ENCODE data around the gene GREB1L. TPM values are rescaled to one million over a fixed set of nuclear protein-coding genes. Genes with fewer than 3 reads are reported as not detected.

GREB1L gene
- polyA plus RNA-seq, 1 experiment = 0.01 TPM

GRCh38 chr18:21344860-21345259 is 102.8 kb downstream of the GREB1L start:
- Histone ChIP-seq H3K27ac (ENCODE audit: low read depth, low read length) (no peak overlapping the region), H3K9me3 (ENCODE audit: control insufficient read depth, insufficient read depth, low read length) (no peaks in the 10 kb centered on the region), H3K4me3 (ENCODE audit: low read depth, low read length) (no peak overlapping the region), H3K27me3 (ENCODE audit: control insufficient read depth, insufficient read depth, low read length) (no peaks in the 10 kb centered on the region)
- TF ChIP-seq, protein P1, sequence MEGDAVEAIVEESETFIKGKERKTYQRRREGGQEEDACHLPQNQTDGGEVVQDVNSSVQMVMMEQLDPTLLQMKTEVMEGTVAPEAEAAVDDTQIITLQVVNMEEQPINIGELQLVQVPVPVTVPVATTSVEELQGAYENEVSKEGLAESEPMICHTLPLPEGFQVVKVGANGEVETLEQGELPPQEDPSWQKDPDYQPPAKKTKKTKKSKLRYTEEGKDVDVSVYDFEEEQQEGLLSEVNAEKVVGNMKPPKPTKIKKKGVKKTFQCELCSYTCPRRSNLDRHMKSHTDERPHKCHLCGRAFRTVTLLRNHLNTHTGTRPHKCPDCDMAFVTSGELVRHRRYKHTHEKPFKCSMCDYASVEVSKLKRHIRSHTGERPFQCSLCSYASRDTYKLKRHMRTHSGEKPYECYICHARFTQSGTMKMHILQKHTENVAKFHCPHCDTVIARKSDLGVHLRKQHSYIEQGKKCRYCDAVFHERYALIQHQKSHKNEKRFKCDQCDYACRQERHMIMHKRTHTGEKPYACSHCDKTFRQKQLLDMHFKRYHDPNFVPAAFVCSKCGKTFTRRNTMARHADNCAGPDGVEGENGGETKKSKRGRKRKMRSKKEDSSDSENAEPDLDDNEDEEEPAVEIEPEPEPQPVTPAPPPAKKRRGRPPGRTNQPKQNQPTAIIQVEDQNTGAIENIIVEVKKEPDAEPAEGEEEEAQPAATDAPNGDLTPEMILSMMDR (IDR thresholded peaks at IDR 0.05; ENCODE audit: low read depth, low read length) = no peak
- CTCF ChIA-PET = no interaction called here
- DNase-seq (ENCODE audit: low read depth, low spot score) = no peak
- POLR2A ChIA-PET = no interaction called here

DNA sequence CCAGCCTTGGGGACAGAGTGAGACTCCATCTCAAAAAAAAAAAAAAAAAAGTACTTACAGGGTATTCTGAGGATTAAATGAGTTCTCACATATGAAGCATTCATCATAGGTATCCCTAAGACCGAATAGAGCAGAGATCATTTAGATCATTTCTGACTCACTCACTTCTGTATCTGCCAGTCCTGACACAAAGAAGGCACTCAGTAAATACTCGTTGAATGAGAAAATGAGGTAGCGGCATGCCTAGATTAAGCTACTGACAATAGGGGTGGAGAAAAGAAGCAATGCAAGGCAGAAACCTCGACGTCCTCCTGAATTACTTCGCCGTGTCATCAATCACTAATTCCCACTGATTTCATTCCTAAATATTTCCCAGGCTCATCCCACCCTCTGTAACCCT is 103.8 kb downstream of the GREB1L start:
- no peak overlapping the region for H3K27ac ChIP-seq (ENCODE audit: low read depth, low read length)
- POLR2A ChIA-PET = no interaction called here
- no peak overlapping the region for H3K4me3 ChIP-seq (ENCODE audit: low read depth, low read length)
- CTCF ChIA-PET = no interaction called here
- TF ChIP-seq, protein P1 (IDR thresholded peaks at IDR 0.05; ENCODE audit: low read depth, low read length) = no peak
- no peaks in the 10 kb centered on the region for H3K27me3 ChIP-seq (ENCODE audit: control insufficient read depth, insufficient read depth, low read length)
- no peak for DNase-seq (ENCODE audit: low read depth, low spot score)
- no peaks in the 10 kb centered on the region for H3K9me3 ChIP-seq (ENCODE audit: control insufficient read depth, insufficient read depth, low read length)

DNA sequence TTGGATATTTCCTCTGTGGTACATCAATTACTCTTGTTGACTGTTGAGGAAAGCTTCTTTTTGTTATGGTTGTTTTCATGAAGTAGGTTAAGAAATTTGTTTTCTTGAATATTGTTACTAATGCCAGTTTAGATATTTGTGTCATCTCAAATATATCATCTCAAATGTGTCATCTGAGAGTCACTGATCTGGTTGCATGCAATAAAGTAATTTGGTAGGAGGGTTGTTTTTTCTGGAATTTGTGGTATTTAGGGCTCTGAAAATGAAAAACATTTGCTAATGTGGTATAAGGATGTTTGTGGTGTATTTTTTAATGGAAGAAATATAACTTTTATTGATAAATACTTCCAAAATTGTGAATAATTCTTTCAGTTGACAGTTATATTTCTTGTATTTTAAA is 117.7 kb downstream of the GREB1L start:
- Histone ChIP-seq H3K9me3 (ENCODE audit: control insufficient read depth, insufficient read depth, low read length) (no peaks in the 10 kb centered on the region), H3K27ac (ENCODE audit: low read depth, low read length) (no peak overlapping the region), H3K27me3 (ENCODE audit: control insufficient read depth, insufficient read depth, low read length) (no peaks in the 10 kb centered on the region), H3K4me3 (ENCODE audit: low read depth, low read length) (no peak overlapping the region)
- DNase-seq (ENCODE audit: low read depth, low spot score) = no peak
- TF ChIP-seq, protein P1 (IDR thresholded peaks at IDR 0.05; ENCODE audit: low read depth, low read length) = no peak
- ChIA-PET POLR2A (no interaction called here), CTCF (no interaction called here)

- POLR2A ChIA-PET = no interaction called here
- no peak for DNase-seq (ENCODE audit: low read depth, low spot score)
- Histone ChIP-seq H3K9me3 (ENCODE audit: control insufficient read depth, insufficient read depth, low read length) (no peaks in the 10 kb centered on the region), H3K4me3 (ENCODE audit: low read depth, low read length) (no peak overlapping the region), H3K27ac (ENCODE audit: low read depth, low read length) (no peak overlapping the region), H3K27me3 (ENCODE audit: control insufficient read depth, insufficient read depth, low read length) (no peaks in the 10 kb centered on the region)
- CTCF ChIA-PET = no interaction called here
- TF ChIP-seq, protein P1 (IDR thresholded peaks at IDR 0.05; ENCODE audit: low read depth, low read length) = no peak
Measured at GRCh38 chr18:21361307-21361880, 119.4 kb downstream of the GREB1L start.

DNA sequence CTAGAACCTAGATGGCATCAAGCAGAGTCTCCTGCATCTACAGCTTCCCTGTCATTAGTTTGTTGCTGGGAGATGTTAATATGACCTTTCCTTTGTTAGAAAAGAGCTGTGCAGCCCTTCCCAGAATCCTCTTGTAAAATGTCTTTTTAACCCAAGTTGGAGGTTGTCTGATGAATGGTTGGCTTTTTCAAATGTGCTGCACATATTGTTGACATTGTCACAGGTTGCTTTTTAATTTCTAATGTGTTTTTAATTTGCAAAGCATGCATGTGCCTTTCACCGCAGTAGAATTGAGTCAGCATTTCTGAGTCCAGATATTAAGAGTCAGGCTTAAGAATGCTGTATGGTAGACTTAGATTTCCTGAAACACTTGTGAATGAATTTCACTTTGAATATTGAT is 120.8 kb downstream of the GREB1L start:
- Histone ChIP-seq H3K27ac (ENCODE audit: low read depth, low read length) (no peak overlapping the region), H3K27me3 (ENCODE audit: control insufficient read depth, insufficient read depth, low read length) (no peaks in the 10 kb centered on the region), H3K9me3 (ENCODE audit: control insufficient read depth, insufficient read depth, low read length) (no peaks in the 10 kb centered on the region), H3K4me3 (ENCODE audit: low read depth, low read length) (no peak overlapping the region)
- TF ChIP-seq, protein P1 (IDR thresholded peaks at IDR 0.05; ENCODE audit: low read depth, low read length) = no peak
- no peak for DNase-seq (ENCODE audit: low read depth, low spot score)
- CTCF ChIA-PET = no interaction called here
- POLR2A ChIA-PET = no interaction called here

All from AG04450 (cell line).